ENCODE results near the gene DAND5. TPM values are rescaled to one million over a fixed set of nuclear protein-coding genes. Genes with fewer than 3 reads are reported as not detected.

DAND5 gene
- polyA plus RNA-seq, 1 of the 3 experiments (the other 2 are of a cell fraction) = 1.0 TPM

DNA sequence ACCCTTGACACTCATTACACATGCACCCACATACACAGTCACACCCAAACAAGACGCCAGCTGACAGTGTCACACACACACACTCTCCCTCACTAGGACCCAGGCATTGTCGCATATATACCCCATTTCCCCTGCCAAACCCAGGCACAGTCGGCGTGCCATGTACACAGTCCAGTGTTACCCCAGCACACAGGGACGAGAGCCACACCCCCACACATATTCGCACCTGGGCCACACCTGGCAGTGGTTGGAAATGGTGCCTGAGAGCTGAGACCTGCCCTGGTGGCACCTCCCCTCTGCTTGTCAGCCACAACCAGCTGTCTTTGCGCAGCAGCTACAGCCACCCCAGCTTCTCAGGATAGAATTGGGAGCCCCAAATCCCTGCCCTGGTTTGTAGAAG lies 34.9 kb downstream of the DAND5 start:
- Histone ChIP-seq H3K4me3 (ENCODE audit: low read depth in 2 of 2, low read length in 1 of 2) (no peak overlapping the region), H4K20me1 (ENCODE audit: insufficient read depth) (peaks cover 13% of the 10 kb centered on the region; the same call in 1 of the 2 replicates), H3K79me2 (ENCODE audit: insufficient read depth) (peaks cover 32% of the 10 kb centered on the region), H3K9ac (no peak overlapping the region), H3K4me1 (ENCODE audit: control insufficient read depth in 1 of 2, insufficient read depth in 2 of 2, low read depth in 1 of 2, low read length in 1 of 2) (no peaks in the 10 kb centered on the region), H3K27me3 (ENCODE audit: insufficient read depth) (no peaks in the 10 kb centered on the region), H3K27ac (ENCODE audit: low read depth in 2 of 2, low read length in 1 of 2) (no peak overlapping the region), H3F3A (replicated peaks; ENCODE audit: insufficient read depth) (no peaks in the 10 kb centered on the region), H3K9me3 (no peaks in the 10 kb centered on the region), H3K4me2 (no peak overlapping the region), H3K36me3 (replicated peaks in 1 of 2; ENCODE audit: control insufficient read depth in 1 of 2, insufficient read depth in 2 of 2, low read length in 1 of 2) (no peaks in the 10 kb centered on the region), H3K9me2 (no peaks in the 10 kb centered on the region), H2AFZ (ENCODE audit: low read depth) (no peak overlapping the region)
- ChIA-PET POLR2A (no interaction called here), CTCF (interaction anchor here (0.7 to 4.2 kb wide), 9 partner anchors 10 to 89 kb away, joined by 3 to 23 read pairs (median 5); no protein-coding TSS in a partner anchor)
- no peak for DNase-seq
- 96% methylated on average over 7 of the region's 7 CpGs for WGBS (ENCODE audit: low lambda C conversion rate)
- no peak for TF ChIP-seq RAD21 (IDR thresholded peaks at IDR 0.05; ENCODE audit: low read length)
- no peak for TF ChIP-seq FOSL2 (IDR thresholded peaks at IDR 0.05; ENCODE audit: borderline replicate concordance, low read depth)
- TF ChIP-seq RCOR1 (IDR thresholded peaks at IDR 0.05; ENCODE audit: low read length) = no peak
- TF ChIP-seq MXI1 (IDR thresholded peaks at IDR 0.05; ENCODE audit: low read depth, low read length) = no peak
- no peak for TF ChIP-seq FOXJ3 (CRISPR knock-in tag; IDR thresholded peaks at IDR 0.05)
- TF ChIP-seq TEAD4 (IDR thresholded peaks at IDR 0.05; ENCODE audit: borderline replicate concordance, insufficient read depth) = no peak
- TF ChIP-seq, protein P1, sequence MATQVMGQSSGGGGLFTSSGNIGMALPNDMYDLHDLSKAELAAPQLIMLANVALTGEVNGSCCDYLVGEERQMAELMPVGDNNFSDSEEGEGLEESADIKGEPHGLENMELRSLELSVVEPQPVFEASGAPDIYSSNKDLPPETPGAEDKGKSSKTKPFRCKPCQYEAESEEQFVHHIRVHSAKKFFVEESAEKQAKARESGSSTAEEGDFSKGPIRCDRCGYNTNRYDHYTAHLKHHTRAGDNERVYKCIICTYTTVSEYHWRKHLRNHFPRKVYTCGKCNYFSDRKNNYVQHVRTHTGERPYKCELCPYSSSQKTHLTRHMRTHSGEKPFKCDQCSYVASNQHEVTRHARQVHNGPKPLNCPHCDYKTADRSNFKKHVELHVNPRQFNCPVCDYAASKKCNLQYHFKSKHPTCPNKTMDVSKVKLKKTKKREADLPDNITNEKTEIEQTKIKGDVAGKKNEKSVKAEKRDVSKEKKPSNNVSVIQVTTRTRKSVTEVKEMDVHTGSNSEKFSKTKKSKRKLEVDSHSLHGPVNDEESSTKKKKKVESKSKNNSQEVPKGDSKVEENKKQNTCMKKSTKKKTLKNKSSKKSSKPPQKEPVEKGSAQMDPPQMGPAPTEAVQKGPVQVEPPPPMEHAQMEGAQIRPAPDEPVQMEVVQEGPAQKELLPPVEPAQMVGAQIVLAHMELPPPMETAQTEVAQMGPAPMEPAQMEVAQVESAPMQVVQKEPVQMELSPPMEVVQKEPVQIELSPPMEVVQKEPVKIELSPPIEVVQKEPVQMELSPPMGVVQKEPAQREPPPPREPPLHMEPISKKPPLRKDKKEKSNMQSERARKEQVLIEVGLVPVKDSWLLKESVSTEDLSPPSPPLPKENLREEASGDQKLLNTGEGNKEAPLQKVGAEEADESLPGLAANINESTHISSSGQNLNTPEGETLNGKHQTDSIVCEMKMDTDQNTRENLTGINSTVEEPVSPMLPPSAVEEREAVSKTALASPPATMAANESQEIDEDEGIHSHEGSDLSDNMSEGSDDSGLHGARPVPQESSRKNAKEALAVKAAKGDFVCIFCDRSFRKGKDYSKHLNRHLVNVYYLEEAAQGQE (IDR thresholded peaks at IDR 0.05; ENCODE audit: low read depth, low read length) = no peak

DNA sequence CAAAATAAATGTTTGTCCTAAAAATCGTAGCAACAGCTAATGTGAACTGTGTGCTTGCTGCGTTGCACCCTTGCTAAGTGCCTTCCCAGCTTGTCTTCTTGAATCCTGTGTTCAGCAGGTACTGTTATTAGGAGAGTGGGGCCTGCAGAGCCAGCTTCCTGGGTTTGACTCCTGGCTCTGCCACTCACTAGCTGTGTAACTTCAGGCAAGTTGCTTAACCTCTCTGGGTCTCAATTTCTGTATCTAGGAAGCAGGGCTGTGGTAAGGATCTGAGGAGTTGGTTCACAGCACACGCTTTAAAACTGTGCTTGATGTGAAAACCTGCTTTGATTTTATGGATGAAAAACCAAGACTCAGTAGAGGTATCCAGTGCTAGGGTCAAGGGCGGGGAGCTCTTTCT lies 35.9 kb downstream of the DAND5 start:
- Histone ChIP-seq H3K36me3 (replicated peaks in 1 of 2; ENCODE audit: control insufficient read depth in 1 of 2, insufficient read depth in 2 of 2, low read length in 1 of 2) (no peaks in the 10 kb centered on the region), H3K4me2 (no peak overlapping the region), H3K4me1 (ENCODE audit: control insufficient read depth in 1 of 2, insufficient read depth in 2 of 2, low read depth in 1 of 2, low read length in 1 of 2) (no peaks in the 10 kb centered on the region), H3K27me3 (ENCODE audit: insufficient read depth) (no peaks in the 10 kb centered on the region), H3F3A (replicated peaks; ENCODE audit: insufficient read depth) (no peaks in the 10 kb centered on the region), H4K20me1 (ENCODE audit: insufficient read depth) (peaks cover 14% of the 10 kb centered on the region; the same call in 1 of the 2 replicates), H3K4me3 (ENCODE audit: low read depth in 2 of 2, low read length in 1 of 2) (no peak overlapping the region), H3K27ac (ENCODE audit: low read depth in 2 of 2, low read length in 1 of 2) (no peak overlapping the region), H3K79me2 (ENCODE audit: insufficient read depth) (peaks cover 25% of the 10 kb centered on the region), H3K9me3 (no peaks in the 10 kb centered on the region), H3K9me2 (no peaks in the 10 kb centered on the region), H2AFZ (ENCODE audit: low read depth) (no peak overlapping the region), H3K9ac (no peak overlapping the region)
- CTCF ChIA-PET = interaction anchor here (0.8 to 4.2 kb wide), 10 partner anchors 9 to 89 kb away, joined by 3 to 26 read pairs (median 10); no protein-coding TSS in a partner anchor
- no peak for TF ChIP-seq POLR2AphosphoS5 (IDR thresholded peaks at IDR 0.05; ENCODE audit: low read depth, low read length)
- TF ChIP-seq, protein P2, sequence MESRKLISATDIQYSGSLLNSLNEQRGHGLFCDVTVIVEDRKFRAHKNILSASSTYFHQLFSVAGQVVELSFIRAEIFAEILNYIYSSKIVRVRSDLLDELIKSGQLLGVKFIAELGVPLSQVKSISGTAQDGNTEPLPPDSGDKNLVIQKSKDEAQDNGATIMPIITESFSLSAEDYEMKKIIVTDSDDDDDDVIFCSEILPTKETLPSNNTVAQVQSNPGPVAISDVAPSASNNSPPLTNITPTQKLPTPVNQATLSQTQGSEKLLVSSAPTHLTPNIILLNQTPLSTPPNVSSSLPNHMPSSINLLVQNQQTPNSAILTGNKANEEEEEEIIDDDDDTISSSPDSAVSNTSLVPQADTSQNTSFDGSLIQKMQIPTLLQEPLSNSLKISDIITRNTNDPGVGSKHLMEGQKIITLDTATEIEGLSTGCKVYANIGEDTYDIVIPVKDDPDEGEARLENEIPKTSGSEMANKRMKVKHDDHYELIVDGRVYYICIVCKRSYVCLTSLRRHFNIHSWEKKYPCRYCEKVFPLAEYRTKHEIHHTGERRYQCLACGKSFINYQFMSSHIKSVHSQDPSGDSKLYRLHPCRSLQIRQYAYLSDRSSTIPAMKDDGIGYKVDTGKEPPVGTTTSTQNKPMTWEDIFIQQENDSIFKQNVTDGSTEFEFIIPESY (IDR thresholded peaks at IDR 0.05; ENCODE audit: borderline replicate concordance, low read depth) = no peak
- TF ChIP-seq ELF1 (IDR thresholded peaks at IDR 0.05) = no peak
- TF ChIP-seq EP300 (IDR thresholded peaks at IDR 0.05; ENCODE audit: borderline replicate concordance in 1 of 2, low read depth in 1 of 2, low read length in 1 of 2) = no peak
- TF ChIP-seq NFIC (IDR thresholded peaks at IDR 0.05; ENCODE audit: borderline replicate concordance) = no peak
- TF ChIP-seq MEF2A (IDR thresholded peaks at IDR 0.05; ENCODE audit: borderline replicate concordance, low read depth) = no peak
- TF ChIP-seq TCF12 (IDR thresholded peaks at IDR 0.05) = no peak
- no peak for TF ChIP-seq RXRA (IDR thresholded peaks at IDR 0.05; ENCODE audit: borderline replicate concordance, low read depth)
- no peak for TF ChIP-seq GATA2 (CRISPR knock-in tag; IDR thresholded peaks at IDR 0.05)
- TF ChIP-seq, protein P3, sequence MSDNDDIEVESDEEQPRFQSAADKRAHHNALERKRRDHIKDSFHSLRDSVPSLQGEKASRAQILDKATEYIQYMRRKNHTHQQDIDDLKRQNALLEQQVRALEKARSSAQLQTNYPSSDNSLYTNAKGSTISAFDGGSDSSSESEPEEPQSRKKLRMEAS (IDR thresholded peaks at IDR 0.05; ENCODE audit: low read depth) = no peak
- no peak for TF ChIP-seq TEAD4 (IDR thresholded peaks at IDR 0.05; ENCODE audit: borderline replicate concordance, insufficient read depth)
- TF ChIP-seq, protein P4, sequence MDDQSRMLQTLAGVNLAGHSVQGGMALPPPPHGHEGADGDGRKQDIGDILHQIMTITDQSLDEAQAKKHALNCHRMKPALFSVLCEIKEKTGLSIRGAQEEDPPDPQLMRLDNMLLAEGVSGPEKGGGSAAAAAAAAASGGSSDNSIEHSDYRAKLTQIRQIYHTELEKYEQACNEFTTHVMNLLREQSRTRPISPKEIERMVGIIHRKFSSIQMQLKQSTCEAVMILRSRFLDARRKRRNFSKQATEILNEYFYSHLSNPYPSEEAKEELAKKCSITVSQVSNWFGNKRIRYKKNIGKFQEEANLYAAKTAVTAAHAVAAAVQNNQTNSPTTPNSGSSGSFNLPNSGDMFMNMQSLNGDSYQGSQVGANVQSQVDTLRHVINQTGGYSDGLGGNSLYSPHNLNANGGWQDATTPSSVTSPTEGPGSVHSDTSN (IDR thresholded peaks at IDR 0.05) = no peak
- TF ChIP-seq SMC3 (IDR thresholded peaks at IDR 0.05; ENCODE audit: low read depth, low read length) = no peak
- POLR2A ChIA-PET = no interaction called here
- WGBS (ENCODE audit: low lambda C conversion rate) = 97% methylated on average over 4 of the region's 4 CpGs
- DNase-seq = no peak

Data from SK-N-SH (cell line).